WI38 (cell line): ENCODE results near the gene OTULINL.

Experiments
- H3K4me3 ChIP-seq: 2 replicates; pipeline ENCODE4 v1.5.1; 2011; ENCODE audit warnings: low read depth, mild to moderate bottlenecking, control low read depth, low read length
- CTCF ChIP-seq: IDR thresholded peaks from 2 replicates; pipeline ENCODE4 v1.5.1; 2012; ENCODE audit warnings: low read depth, mild to moderate bottlenecking, control low read depth, low read length

OTULINL gene

GRCh38 chr5:14576206-14576605, 5.4 kb upstream of the OTULINL start:
- no peak for TF ChIP-seq CTCF
- no peak overlapping the region for H3K4me3 ChIP-seq

- no peak for TF ChIP-seq CTCF
- no peak overlapping the region for H3K4me3 ChIP-seq
Measured at GRCh38 chr5:14577079-14577725, 4.4 kb upstream of the OTULINL start.

DNA sequence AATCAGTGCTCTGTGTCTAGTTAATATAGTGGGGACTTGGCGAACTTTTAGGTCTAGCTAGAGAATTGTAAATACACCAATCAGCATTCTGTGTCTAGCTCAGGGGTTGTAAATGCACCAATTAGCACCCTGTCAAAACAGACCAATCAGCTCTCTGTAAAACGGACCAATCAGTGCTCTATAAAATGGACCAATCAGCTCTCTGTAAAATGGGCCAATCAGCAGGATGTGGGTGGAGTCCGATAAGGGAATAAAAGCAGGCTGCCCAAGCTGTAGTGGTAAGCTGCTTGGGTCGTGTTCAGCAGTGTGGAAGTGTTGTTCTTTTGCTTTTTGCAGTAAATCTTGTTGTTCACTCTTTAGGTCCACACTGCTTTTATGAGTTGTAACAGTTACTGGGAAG, 3.6 kb upstream of the OTULINL start:
- no peak overlapping the region for H3K4me3 ChIP-seq
- no peak for TF ChIP-seq CTCF

DNA sequence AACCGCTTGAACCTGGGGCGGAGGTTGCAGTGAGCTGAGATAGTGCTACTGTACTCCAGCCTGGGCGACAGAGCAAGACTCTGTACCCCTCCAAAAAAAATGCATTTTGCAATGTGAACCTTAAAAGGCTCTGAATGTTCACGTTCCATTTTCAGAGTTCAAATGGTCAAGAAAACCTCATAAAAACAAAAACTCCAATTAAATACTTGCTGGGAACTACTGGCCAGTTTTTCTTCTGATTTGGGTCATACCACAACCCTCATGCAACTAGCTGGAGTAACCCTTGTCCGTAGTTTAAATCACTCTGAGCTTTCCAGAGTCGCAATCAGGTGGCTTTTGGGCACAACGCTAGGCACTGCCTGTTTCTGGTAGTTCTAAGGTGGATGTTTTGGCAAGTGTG, 2.3 kb upstream of the OTULINL start:
- H3K4me3 ChIP-seq, result no peak overlapping the region
- TF ChIP-seq CTCF, result no peak

DNA sequence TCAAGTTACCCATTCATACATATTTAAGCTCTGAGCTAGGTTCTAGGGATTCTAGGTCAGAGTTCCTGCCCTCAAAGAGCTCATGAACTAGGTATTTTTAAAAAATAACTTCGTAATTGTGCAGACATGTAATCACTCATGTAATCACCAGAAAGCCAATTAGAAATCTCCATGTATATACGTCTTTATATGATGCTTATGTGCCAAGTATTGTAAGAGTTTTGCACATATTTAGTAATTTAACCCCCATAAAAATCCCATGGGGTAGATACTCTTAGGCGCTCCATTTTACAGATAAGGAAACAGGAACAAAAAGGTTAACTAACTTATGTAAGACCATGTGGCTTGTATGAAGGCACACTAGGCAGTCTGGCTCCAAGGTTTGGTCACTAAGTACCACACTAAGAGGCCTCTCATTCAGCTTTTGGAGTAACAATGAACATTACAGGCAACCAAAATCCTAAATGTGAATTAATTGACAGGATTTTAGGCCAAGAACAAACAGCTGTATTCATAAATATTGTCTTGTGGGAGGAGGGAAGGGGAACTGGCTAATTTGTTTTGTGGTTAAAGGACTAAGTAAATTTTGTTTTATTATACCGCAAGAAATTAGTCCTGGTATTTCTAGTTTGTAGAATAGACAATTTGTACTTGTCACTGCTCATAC, 1.7 kb upstream of the OTULINL start:
- no peak for TF ChIP-seq CTCF
- H3K4me3 ChIP-seq, result no peak overlapping the region

DNA sequence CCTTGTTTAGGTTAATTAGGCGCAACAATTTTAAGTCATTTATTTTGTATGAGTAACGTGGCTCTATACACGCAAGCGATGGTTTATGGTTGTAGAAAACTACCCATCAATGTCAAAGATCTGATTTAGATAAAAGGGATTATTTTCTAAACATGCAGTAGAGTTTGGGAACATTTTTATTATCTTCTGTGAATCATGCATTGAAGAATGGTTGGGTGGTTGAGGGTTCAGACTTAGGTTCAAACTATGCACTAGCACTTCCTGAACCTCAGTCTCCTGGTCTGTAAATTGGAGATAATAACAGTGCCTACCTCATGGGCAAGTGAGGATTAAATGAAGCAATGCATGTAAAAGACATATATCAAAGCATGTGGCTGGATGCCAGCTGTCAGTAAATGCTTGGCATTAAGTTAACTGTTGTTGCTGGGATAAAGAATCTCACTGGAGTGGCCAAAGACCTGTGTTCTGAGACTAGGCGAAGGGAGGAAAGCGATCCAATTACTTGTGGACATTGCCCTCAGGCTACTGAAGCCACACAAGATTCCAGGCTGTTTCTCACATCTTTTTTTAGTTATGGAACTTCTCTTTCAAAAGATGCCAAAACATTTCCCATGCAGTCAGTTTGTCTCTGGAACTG, 1.1 kb upstream of the OTULINL start:
- no peak overlapping the region for H3K4me3 ChIP-seq
- no peak for TF ChIP-seq CTCF
